IPS-15b (cell line): ENCODE data around the gene DMD.

Experiments
- H3K27me3 ChIP-seq: one replicate; pipeline ENCODE4 v1.6.1; 2013; ENCODE audit warnings: low read length; ENCODE audit not compliant: control insufficient read depth, insufficient read depth
- H3K36me3 ChIP-seq: one replicate; pipeline ENCODE4 v1.6.1; 2013; ENCODE audit warnings: low read length; ENCODE audit not compliant: control insufficient read depth, insufficient read depth
- H3K4me1 ChIP-seq: one replicate; pipeline ENCODE4 v1.6.1; 2013; ENCODE audit warnings: mild to moderate bottlenecking, low read length; ENCODE audit not compliant: control insufficient read depth, insufficient read depth
- H3K4me3 ChIP-seq: one replicate; pipeline ENCODE4 v1.5.1; 2013; ENCODE audit warnings: low read depth, low read length
- H3K9ac ChIP-seq: one replicate; pipeline ENCODE4 v1.6.1; 2013; ENCODE audit warnings: low read depth, mild to moderate bottlenecking, low read length
- H3K9me3 ChIP-seq: one replicate; pipeline ENCODE4 v1.6.1; 2013; ENCODE audit warnings: mild to moderate bottlenecking, low read length; ENCODE audit not compliant: control insufficient read depth, insufficient read depth

The DMD gene

GRCh38 chrX:32472364-32472763, 739.0 kb downstream of the DMD start:
- no peaks in the 10 kb centered on the region for H3K36me3 ChIP-seq
- no peaks in the 10 kb centered on the region for H3K9me3 ChIP-seq
- H3K27me3 ChIP-seq = no peaks in the 10 kb centered on the region
- no peak overlapping the region for H3K4me3 ChIP-seq
- H3K4me1 ChIP-seq = no peaks in the 10 kb centered on the region
- no peak overlapping the region for H3K9ac ChIP-seq

- no peak overlapping the region for H3K9ac ChIP-seq
- no peaks in the 10 kb centered on the region for H3K27me3 ChIP-seq
- no peaks in the 10 kb centered on the region for H3K4me1 ChIP-seq
Measured at GRCh38 chrX:32455704-32456103, 755.6 kb downstream of the DMD start.

DNA sequence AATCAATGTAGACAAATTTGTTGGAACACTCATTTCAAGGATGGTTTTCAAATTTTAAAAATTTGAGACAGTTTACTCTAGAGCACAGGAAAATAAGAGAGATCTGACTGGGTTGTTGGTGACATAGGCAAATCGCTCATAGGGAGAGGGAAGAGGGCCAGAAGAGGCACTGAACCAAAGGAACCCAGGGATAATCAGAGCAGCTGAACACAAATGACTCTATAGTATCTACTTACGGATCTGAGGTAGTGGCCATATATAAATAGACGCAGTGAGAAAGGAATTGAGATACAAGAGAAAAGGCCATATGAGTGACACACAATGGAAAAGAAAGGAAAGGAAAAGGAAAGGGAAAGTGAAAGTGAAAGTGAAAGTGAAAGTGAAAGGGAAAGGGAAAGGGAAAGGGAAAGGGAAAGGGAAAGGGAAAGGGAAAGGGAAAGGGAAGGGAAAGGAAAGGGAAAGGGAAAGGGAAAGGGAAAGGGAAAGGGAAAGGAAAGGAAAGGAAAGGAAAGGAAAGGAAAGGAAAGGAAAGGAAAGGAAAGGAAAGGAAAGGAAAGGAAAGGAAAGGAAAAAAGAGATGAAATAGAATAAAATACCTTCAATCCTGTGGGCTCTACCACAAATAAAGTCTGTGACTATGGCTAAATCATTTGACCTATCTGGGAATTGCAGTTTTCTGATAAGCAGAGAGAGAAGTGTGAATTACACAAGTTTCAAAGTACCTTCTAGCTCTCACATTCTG, 759.2 kb downstream of the DMD start:
- Histone ChIP-seq H3K4me1 (no peaks in the 10 kb centered on the region), H3K36me3 (no peaks in the 10 kb centered on the region), H3K27me3 (no peaks in the 10 kb centered on the region), H3K9me3 (no peaks in the 10 kb centered on the region), H3K4me3 (no peak overlapping the region), H3K9ac (no peak overlapping the region)

More at GRCh38 chrX:32455704-32456103, 755.6 kb downstream of the DMD start:
- H3K4me3 ChIP-seq = no peak overlapping the region
- no peaks in the 10 kb centered on the region for H3K36me3 ChIP-seq
- no peaks in the 10 kb centered on the region for H3K9me3 ChIP-seq

DNA sequence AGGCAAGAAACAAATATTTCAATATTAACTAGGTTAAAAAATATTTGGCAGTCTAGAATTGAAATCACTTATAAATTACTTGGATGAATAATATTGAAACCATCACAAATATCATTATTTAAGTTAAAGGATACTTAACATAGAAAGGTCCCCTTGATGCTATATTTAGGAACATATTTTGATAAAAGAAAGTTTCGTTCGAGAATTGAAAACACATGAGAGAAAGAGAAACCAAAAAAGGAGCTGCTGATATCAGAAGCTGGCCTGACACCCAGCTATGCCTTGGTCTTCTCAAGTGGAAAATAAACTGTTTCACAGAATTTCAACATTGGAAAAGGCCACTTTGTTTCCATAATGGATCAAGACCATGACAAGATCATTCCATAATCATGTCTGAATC, 762.4 kb downstream of the DMD start:
- H3K9ac ChIP-seq = no peak overlapping the region
- H3K27me3 ChIP-seq = no peaks in the 10 kb centered on the region
- H3K9me3 ChIP-seq = no peaks in the 10 kb centered on the region
- H3K4me1 ChIP-seq = no peaks in the 10 kb centered on the region
- no peaks in the 10 kb centered on the region for H3K36me3 ChIP-seq
- no peak overlapping the region for H3K4me3 ChIP-seq

- H3K4me3 ChIP-seq = no peak overlapping the region
- H3K9me3 ChIP-seq = no peaks in the 10 kb centered on the region
- H3K36me3 ChIP-seq = no peaks in the 10 kb centered on the region
- H3K27me3 ChIP-seq = no peaks in the 10 kb centered on the region
- no peak overlapping the region for H3K9ac ChIP-seq
- no peaks in the 10 kb centered on the region for H3K4me1 ChIP-seq
Measured at GRCh38 chrX:32448320-32448719, 763.0 kb downstream of the DMD start.

GRCh38 chrX:32447640-32448039, 763.7 kb downstream of the DMD start:
- Histone ChIP-seq H3K4me3 (no peak overlapping the region), H3K9ac (no peak overlapping the region), H3K4me1 (no peaks in the 10 kb centered on the region)

GRCh38 chrX:32443841-32444240, 767.5 kb downstream of the DMD start:
- Histone ChIP-seq H3K4me1 (no peaks in the 10 kb centered on the region), H3K9me3 (no peaks in the 10 kb centered on the region), H3K4me3 (no peak overlapping the region), H3K36me3 (no peaks in the 10 kb centered on the region), H3K9ac (no peak overlapping the region), H3K27me3 (no peaks in the 10 kb centered on the region)

More at GRCh38 chrX:32447640-32448039, 763.7 kb downstream of the DMD start:
- Histone ChIP-seq H3K9me3 (no peaks in the 10 kb centered on the region), H3K36me3 (no peaks in the 10 kb centered on the region), H3K27me3 (no peaks in the 10 kb centered on the region)

GRCh38 chrX:32421266-32421665, 790.1 kb downstream of the DMD start:
- no peaks in the 10 kb centered on the region for H3K27me3 ChIP-seq
- H3K4me1 ChIP-seq = no peaks in the 10 kb centered on the region
- no peak overlapping the region for H3K4me3 ChIP-seq
- no peak overlapping the region for H3K9ac ChIP-seq
- no peaks in the 10 kb centered on the region for H3K36me3 ChIP-seq
- H3K9me3 ChIP-seq = no peaks in the 10 kb centered on the region

- Histone ChIP-seq H3K27me3 (no peaks in the 10 kb centered on the region), H3K36me3 (no peaks in the 10 kb centered on the region), H3K4me3 (no peak overlapping the region), H3K4me1 (no peaks in the 10 kb centered on the region), H3K9ac (no peak overlapping the region), H3K9me3 (no peaks in the 10 kb centered on the region)
Measured at GRCh38 chrX:32408389-32408788, 803.0 kb downstream of the DMD start.

DNA sequence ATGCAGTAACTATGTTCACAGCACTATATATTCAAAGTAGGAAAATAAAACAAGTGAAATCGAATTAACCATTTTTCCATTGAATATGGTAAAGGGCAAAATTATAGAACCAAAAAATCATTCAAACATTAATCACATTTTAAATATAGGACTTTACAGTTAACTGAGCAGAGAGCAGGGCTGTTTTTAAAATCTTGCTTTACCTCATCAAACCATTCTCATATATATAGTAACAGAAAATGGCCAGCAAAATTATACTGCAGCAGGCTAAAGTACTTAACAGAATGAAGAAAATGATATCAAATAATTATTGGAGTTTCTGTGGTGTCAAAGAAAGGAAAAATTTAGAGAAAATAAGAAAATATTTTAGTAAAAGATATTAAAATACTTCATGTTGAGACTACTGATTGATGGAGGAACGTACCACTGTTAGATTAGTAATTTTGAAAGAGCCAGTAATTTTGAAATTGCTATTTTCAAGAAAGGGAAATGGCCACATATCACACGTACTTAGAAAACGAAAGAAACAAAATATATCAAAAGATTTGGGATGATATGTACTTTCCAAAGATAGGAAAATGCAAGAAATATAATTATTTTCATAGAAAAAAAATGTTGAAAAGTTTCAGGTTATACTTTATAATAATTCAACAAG, 813.7 kb downstream of the DMD start:
- no peaks in the 10 kb centered on the region for H3K36me3 ChIP-seq
- H3K9me3 ChIP-seq = no peaks in the 10 kb centered on the region
- H3K9ac ChIP-seq = no peak overlapping the region
- H3K4me3 ChIP-seq = no peak overlapping the region
- no peaks in the 10 kb centered on the region for H3K27me3 ChIP-seq
- H3K4me1 ChIP-seq = no peaks in the 10 kb centered on the region

GRCh38 chrX:32395878-32396277, 815.5 kb downstream of the DMD start:
- H3K36me3 ChIP-seq = no peaks in the 10 kb centered on the region
- H3K27me3 ChIP-seq = no peaks in the 10 kb centered on the region
- H3K4me1 ChIP-seq = no peaks in the 10 kb centered on the region
- H3K4me3 ChIP-seq = no peak overlapping the region
- H3K9ac ChIP-seq = no peak overlapping the region
- no peaks in the 10 kb centered on the region for H3K9me3 ChIP-seq

- H3K9ac ChIP-seq = no peak overlapping the region
- H3K4me1 ChIP-seq = no peaks in the 10 kb centered on the region
- no peaks in the 10 kb centered on the region for H3K36me3 ChIP-seq
- no peak overlapping the region for H3K4me3 ChIP-seq
- no peaks in the 10 kb centered on the region for H3K27me3 ChIP-seq
- H3K9me3 ChIP-seq = no peaks in the 10 kb centered on the region
Measured at GRCh38 chrX:32392655-32393054, 818.7 kb downstream of the DMD start.
